CD14-positive monocyte (primary cell): ENCODE data around the gene TRMT2A. TPM values are rescaled to one million over a fixed set of nuclear protein-coding genes. Genes with fewer than 3 reads are reported as not detected.

Experiments
- DNase-seq, 3 donors: peaks; one replicate each; pipeline ENCODE4 v3.0.0-alpha.2; 2011 to 2022
- H2AFZ ChIP-seq: 2 replicates; pipeline ENCODE4 v1.6.0; 2012; ENCODE audit warnings: mild to moderate bottlenecking, low read depth, low read length, inconsistent platforms; ENCODE audit not compliant: insufficient read depth, poor library complexity, severe bottlenecking
- H3K27ac ChIP-seq, 2 donors: 1 replicate in 1 of 2; 2 replicates in 1 of 2; pipeline ENCODE4 v1.5.1; 2012 to 2013; ENCODE audit warnings: low read length in 2 of 2, control low read depth in 1 of 2, inconsistent platforms in 1 of 2, low read depth in 1 of 2, mild to moderate bottlenecking in 1 of 2
- H3K27me3 ChIP-seq, 2 donors: one replicate each; pipeline versions ENCODE4 v1.6.0 to v1.6.1; 2011 to 2013; ENCODE audit warnings: low read length in 2 of 2; ENCODE audit not compliant: control insufficient read depth in 2 of 2, insufficient read depth in 2 of 2
- H3K36me3 ChIP-seq, 2 donors: replicated peaks in 1 of 2; 1 replicate in 1 of 2; 2 replicates in 1 of 2; pipeline versions ENCODE4 v1.5.1 to v1.6.1; 2012 to 2013; ENCODE audit warnings: low read length in 2 of 2, control low read depth in 1 of 2, inconsistent platforms in 1 of 2, mild to moderate bottlenecking in 1 of 2; ENCODE audit not compliant: insufficient read depth in 2 of 2, control insufficient read depth in 1 of 2
- H3K4me1 ChIP-seq, 2 donors: 1 replicate in 1 of 2; 2 replicates in 1 of 2; pipeline versions ENCODE4 v1.5.1 to v1.6.1; 2012 to 2013; ENCODE audit warnings: low read length in 2 of 2, control low read depth in 1 of 2, inconsistent platforms in 1 of 2, mild to moderate bottlenecking in 1 of 2, moderate library complexity in 1 of 2; ENCODE audit not compliant: insufficient read depth in 2 of 2, control insufficient read depth in 1 of 2
- H3K4me2 ChIP-seq: replicated peaks from 2 replicates; pipeline ENCODE3; 2012; ENCODE audit warnings: low read length, moderate library complexity, mild to moderate bottlenecking; ENCODE audit not compliant: poor library complexity, severe bottlenecking; ENCODE audit errors: extremely low read depth
- H3K4me3 ChIP-seq, 3 experiments: fragments of 200-600 bp in 1 of 3; sonication (generic) in 1 of 3; replicated peaks in 1 of 3; 1 replicate in 2 of 3; 2 replicates in 1 of 3; pipeline ENCODE4 v1.5.1; 2011 to 2013; ENCODE audit warnings: low read length in 3 of 3, mild to moderate bottlenecking in 3 of 3, control low read depth in 2 of 3, low read depth in 2 of 3, inconsistent platforms in 1 of 3, moderate library complexity in 1 of 3
- H3K79me2 ChIP-seq: 2 replicates; pipeline ENCODE4 v1.6.0; 2012; ENCODE audit warnings: mild to moderate bottlenecking, control low read depth, inconsistent platforms, low read length, moderate library complexity; ENCODE audit not compliant: insufficient read depth
- H3K9ac ChIP-seq: 2 replicates; pipeline ENCODE4 v1.6.0; 2017; ENCODE audit warnings: low read length, mild to moderate bottlenecking; ENCODE audit not compliant: insufficient read depth, poor library complexity, severe bottlenecking
- H3K9me3 ChIP-seq, 2 donors: replicated peaks in 1 of 2; 1 replicate in 1 of 2; 2 replicates in 1 of 2; pipeline versions ENCODE4 v1.5.1 to v1.6.1; 2012 to 2013; ENCODE audit warnings: low read length in 2 of 2, control low read depth in 1 of 2; ENCODE audit not compliant: control insufficient read depth in 1 of 2, insufficient read depth in 1 of 2
- H4K20me1 ChIP-seq: 2 replicates; pipeline ENCODE4 v1.6.0; 2012; ENCODE audit warnings: mild to moderate bottlenecking, low read length, control low read depth, moderate library complexity; ENCODE audit not compliant: insufficient read depth
- H3K27ac Mint-ChIP-seq, 7 donors: one replicate each; pipeline ENCODE4 v1.8.0; 2020; ENCODE audit warnings: mild to moderate bottlenecking in 7 of 7, mixed read lengths in 7 of 7, moderate library complexity in 6 of 7, inconsistent platforms in 2 of 7
- H3K27me3 Mint-ChIP-seq, 3 donors: one replicate each; pipeline ENCODE4 v1.8.0; 2021 to 2022; ENCODE audit warnings: low read depth in 3 of 3, mild to moderate bottlenecking in 3 of 3, mixed read lengths in 3 of 3, moderate library complexity in 3 of 3, inconsistent platforms in 1 of 3
- H3K36me3 Mint-ChIP-seq, 2 donors: one replicate each; pipeline ENCODE4 v1.8.0; 2020; ENCODE audit warnings: mixed read lengths in 2 of 2, inconsistent platforms in 1 of 2, mild to moderate bottlenecking in 1 of 2
- H3K4me1 Mint-ChIP-seq: one replicate; pipeline ENCODE4 v1.8.0; 2020; ENCODE audit warnings: mild to moderate bottlenecking, mixed read lengths
- H3K4me3 Mint-ChIP-seq, 2 donors: one replicate each; pipeline ENCODE4 v1.8.0; 2020; ENCODE audit warnings: mild to moderate bottlenecking in 2 of 2, mixed read lengths in 2 of 2, moderate library complexity in 1 of 2
- H3K9me3 Mint-ChIP-seq, 7 donors: one replicate each; pipeline ENCODE4 v1.8.0; 2020 to 2022; ENCODE audit warnings: mixed read lengths in 7 of 7, mild to moderate bottlenecking in 6 of 7, moderate library complexity in 6 of 7, inconsistent platforms in 2 of 7
- WGBS: methylation state at CpG from one replicate; pipeline ENCODE4 v1.1.5; 2013; ENCODE audit warnings: missing lambda C conversion rate; ENCODE audit not compliant: insufficient coverage; 5-methylcytosine and 5-hydroxymethylcytosine counted together
- intact Hi-C, 2 donors: fragments of 100-400 bp; cut with micrococcal nuclease; formaldehyde crosslinking; loops; one replicate each; pipeline versions ENCODE4 v1.15.0 to v1.15.1; 2023
- polyA plus RNA-seq, 3 donors: library from polyadenylated mRNA; depleted of rRNA in 1 of 3; unstranded in 2 of 3; stranded (reverse) in 1 of 3; fragments of 300-500 nt in 2 of 3; fragments of >200 nt in 1 of 3; fragmentation: Illumina TruSeq in 2 of 3; gene quantifications; 1 replicate in 2 of 3; 2 replicates in 1 of 3; pipeline ENCODE4 v1.2.3, GENCODE V29; 2012 to 2021
- TF ChIP-seq, protein P1 (sequence below): fragments of 200-600 bp; IDR thresholded peaks from one replicate; pipeline ENCODE4 v1.8.0; 2022; ENCODE audit warnings: antibody characterized with exemption, mild to moderate bottlenecking

TRMT2A gene
- polyA plus RNA-seq, 3 donors, result 20.1 to 121 (median 23.5) TPM

- Histone ChIP-seq H3K79me2 (peaks cover 21% of the 10 kb centered on the region), H3K4me2 (no peak overlapping the region), H3K36me3 (peaks cover 31 to 52% of the 10 kb centered on the region in 2 donors), H2AFZ (no peak overlapping the region), H3K27ac (no peak overlapping the region), H3K9ac (no peak overlapping the region), H3K9me3 (no peaks in the 10 kb centered on the region), H3K27me3 (no peaks in the 10 kb centered on the region), H3K4me3 (no peak overlapping the region), H4K20me1 (peaks cover 12% of the 10 kb centered on the region), H3K4me1 (peaks cover 4 to 8% of the 10 kb centered on the region in 2 donors)
- intact Hi-C loops, result loop anchor here in 1 of 2 donors (5.0 kb wide), 1 partner anchor 154 kb away; no protein-coding TSS in a partner anchor
- Mint-ChIP-seq H3K27ac (peak overlapping the region in 1 of 7 donors; percentile 80), H3K9me3 (no peaks in the 10 kb centered on the region), H3K27me3 (no peaks in the 10 kb centered on the region), H3K4me3 (no peak overlapping the region), H3K4me1 (peaks cover 1% of the 10 kb centered on the region), H3K36me3 (peaks cover 37 to 62% of the 10 kb centered on the region in 2 donors)
- no peak for DNase-seq
- WGBS, result 80% methylated on average over 13 of the region's 19 CpGs
- TF ChIP-seq, protein P1, sequence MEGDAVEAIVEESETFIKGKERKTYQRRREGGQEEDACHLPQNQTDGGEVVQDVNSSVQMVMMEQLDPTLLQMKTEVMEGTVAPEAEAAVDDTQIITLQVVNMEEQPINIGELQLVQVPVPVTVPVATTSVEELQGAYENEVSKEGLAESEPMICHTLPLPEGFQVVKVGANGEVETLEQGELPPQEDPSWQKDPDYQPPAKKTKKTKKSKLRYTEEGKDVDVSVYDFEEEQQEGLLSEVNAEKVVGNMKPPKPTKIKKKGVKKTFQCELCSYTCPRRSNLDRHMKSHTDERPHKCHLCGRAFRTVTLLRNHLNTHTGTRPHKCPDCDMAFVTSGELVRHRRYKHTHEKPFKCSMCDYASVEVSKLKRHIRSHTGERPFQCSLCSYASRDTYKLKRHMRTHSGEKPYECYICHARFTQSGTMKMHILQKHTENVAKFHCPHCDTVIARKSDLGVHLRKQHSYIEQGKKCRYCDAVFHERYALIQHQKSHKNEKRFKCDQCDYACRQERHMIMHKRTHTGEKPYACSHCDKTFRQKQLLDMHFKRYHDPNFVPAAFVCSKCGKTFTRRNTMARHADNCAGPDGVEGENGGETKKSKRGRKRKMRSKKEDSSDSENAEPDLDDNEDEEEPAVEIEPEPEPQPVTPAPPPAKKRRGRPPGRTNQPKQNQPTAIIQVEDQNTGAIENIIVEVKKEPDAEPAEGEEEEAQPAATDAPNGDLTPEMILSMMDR, result no peak
Observed at GRCh38 chr22:20126284-20127029, 9.4 kb upstream of the TRMT2A start.

- peaks cover 30% of the 10 kb centered on the region for H3K79me2 ChIP-seq
- H3K4me3 Mint-ChIP-seq, result no peak overlapping the region
- no peak overlapping the region for H2AFZ ChIP-seq
- no peak overlapping the region for H3K9ac ChIP-seq
- peak overlapping the region in 1 of 7 donors; percentile 32 for H3K27ac Mint-ChIP-seq
- TF ChIP-seq, protein P1, result no peak
- DNase-seq, result no peak
- H3K4me1 Mint-ChIP-seq, result peaks cover 3% of the 10 kb centered on the region
- no peaks in the 10 kb centered on the region for H3K27me3 ChIP-seq
- H3K4me3 ChIP-seq, result no peak overlapping the region
- no peak overlapping the region for H3K4me2 ChIP-seq
- WGBS, result 98% methylated on average over 28 of the region's 32 CpGs
- H4K20me1 ChIP-seq, result peaks cover 12% of the 10 kb centered on the region
- H3K36me3 Mint-ChIP-seq, result peaks cover 40 to 70% of the 10 kb centered on the region in 2 donors
- H3K4me1 ChIP-seq, result peaks cover under 1 to 2% of the 10 kb centered on the region in 2 donors
- H3K36me3 ChIP-seq, result peaks cover 31 to 62% of the 10 kb centered on the region in 2 donors
- no peaks in the 10 kb centered on the region for H3K9me3 Mint-ChIP-seq
- no peaks in the 10 kb centered on the region for H3K27me3 Mint-ChIP-seq
- H3K27ac ChIP-seq, result no peak overlapping the region
- no peaks in the 10 kb centered on the region for H3K9me3 ChIP-seq
- intact Hi-C loops, result loop anchor here in 1 of 2 donors (5.0 kb wide), 1 partner anchor 153 kb away; no protein-coding TSS in a partner anchor
Observed at GRCh38 chr22:20125201-20126174, 8.5 kb upstream of the TRMT2A start.
